PC-3 (cell line): ENCODE measurements around the gene CDIP1. TPM values are rescaled to one million over a fixed set of nuclear protein-coding genes. Genes with fewer than 3 reads are reported as not detected.

Experiments
- ATAC-seq: fragments of 200-7000 bp; cut with Tn5 transposase; 2 replicates; pipeline ENCODE4 v1.9.1; 2020; ENCODE audit warnings: mild to moderate bottlenecking, moderate library complexity
- BruUV-seq: library from RNA; stranded (reverse); fragments of 400-500 nt; replicated peaks from 2 replicates; lab custom pipeline; 2021; lab: Mats Ljungman, UMichigan
- CTCF ChIA-PET: fragments of 300-600 bp; sonication (Branson Sonifier 250); formaldehyde crosslinking; loops from one replicate; lab custom pipeline; 2022; ENCODE audit warnings: antibody characterized with exemption; lab: Charles Lee
- POLR2A ChIA-PET: fragments of 300-600 bp; sonication (Branson Sonifier 250); formaldehyde crosslinking; loops from one replicate; lab custom pipeline; 2022; ENCODE audit warnings: antibody characterized with exemption; ENCODE audit not compliant: unreplicated experiment; lab: Charles Lee
- DNase-seq: peaks from one replicate; pipeline ENCODE4 v3.0.0-alpha.2; 2015
- H2AFZ ChIP-seq: fragments of 300-600 bp; sonication (generic); 2 replicates; pipeline ENCODE4 v1.6.0; 2016; ENCODE audit warnings: antibody characterized with exemption, low read length
- H3F3A ChIP-seq: fragments of 300-600 bp; sonication (generic); one replicate; pipeline ENCODE4 v1.6.0; 2017; ENCODE audit warnings: antibody characterized with exemption, low read length, control low read depth, mild to moderate bottlenecking; ENCODE audit not compliant: unreplicated experiment
- H3K27ac ChIP-seq: fragments of 300-600 bp; sonication (generic); 2 replicates; pipeline ENCODE4 v1.5.1; 2016; ENCODE audit warnings: mild to moderate bottlenecking, low read length
- H3K27me3 ChIP-seq: fragments of 300-600 bp; sonication (generic); 2 replicates; pipeline ENCODE4 v1.6.1; 2016; ENCODE audit warnings: low read length, mixed read lengths
- H3K36me3 ChIP-seq: fragments of 300-600 bp; sonication (generic); 2 replicates; pipeline ENCODE4 v1.6.1; 2016; ENCODE audit warnings: low read depth, mixed run types, low read length, mixed read lengths
- H3K4me1 ChIP-seq: fragments of 300-600 bp; sonication (generic); 2 replicates; pipeline ENCODE4 v1.5.1; 2016; ENCODE audit warnings: low read length; ENCODE audit not compliant: insufficient read depth
- H3K4me2 ChIP-seq: fragments of 300-600 bp; sonication (generic); 2 replicates; pipeline ENCODE4 v1.6.0; 2016; ENCODE audit warnings: low read length
- H3K4me3 ChIP-seq: fragments of 300-600 bp; sonication (generic); 2 replicates; pipeline ENCODE4 v1.5.1; 2016; ENCODE audit warnings: mild to moderate bottlenecking, low read length, mixed read lengths
- H3K79me2 ChIP-seq: fragments of 300-600 bp; sonication (generic); 2 replicates; pipeline ENCODE4 v1.6.1; 2017; ENCODE audit warnings: low read length, mixed read lengths
- H3K9ac ChIP-seq: fragments of 300-600 bp; sonication (generic); 2 replicates; pipeline ENCODE4 v1.6.0; 2016; ENCODE audit warnings: mild to moderate bottlenecking, low read length
- H3K9me2 ChIP-seq: fragments of 300-600 bp; sonication (generic); replicated peaks from 2 replicates; pipeline ENCODE4 v1.6.1; 2016; ENCODE audit warnings: mixed run types, low read length, mixed read lengths
- H3K9me3 ChIP-seq: fragments of 300-600 bp; sonication (generic); 2 replicates; pipeline ENCODE4 v1.6.1; 2016; ENCODE audit warnings: low read length, mixed read lengths
- H4K20me1 ChIP-seq: fragments of 300-600 bp; sonication (generic); 2 replicates; pipeline ENCODE4 v1.6.1; 2016; ENCODE audit warnings: low read length, mixed read lengths
- EZH2 ChIP-seq: fragments of 300-600 bp; sonication (generic); IDR thresholded peaks from one replicate; pipeline ENCODE4 v1.6.1; 2017; ENCODE audit warnings: antibody characterized with exemption, mild to moderate bottlenecking, low read length; ENCODE audit not compliant: unreplicated experiment
- EZH2phosphoT487 ChIP-seq: fragments of 300-600 bp; sonication (generic); IDR thresholded peaks from 2 replicates; pipeline ENCODE4 v1.6.1; 2018; ENCODE audit warnings: mild to moderate bottlenecking, antibody characterized with exemption, low read length, borderline replicate concordance
- intact Hi-C: fragments of 100-400 bp; cut with micrococcal nuclease; formaldehyde crosslinking; loops from 2 replicates; pipeline ENCODE4 v1.9.0; 2023
- total RNA-seq: library from RNA; depleted of rRNA; stranded (reverse); fragments of >200 nt; gene quantifications from 2 replicates; pipeline ENCODE4 v1.2.3, GENCODE V29; 2014
- TF ChIP-seq, protein P1 (sequence below): fragments of 300-600 bp; sonication (generic); conservative IDR thresholded peaks from 2 replicates; pipeline ENCODE4 v1.5.1; 2017; ENCODE audit warnings: antibody characterized with exemption, low read depth, mild to moderate bottlenecking, low read length

The CDIP1 gene
- total RNA-seq, 1 experiment from 2014 or later, result 8.7 TPM

GRCh38 chr16:4496305-4496704 is 42.3 kb downstream of the CDIP1 start:
- Histone ChIP-seq H3K36me3 (no peaks in the 10 kb centered on the region; the same call in 1 of the 2 replicates), H3K4me3 (no peak overlapping the region), H2AFZ (no peak overlapping the region), H3K9ac (no peak overlapping the region), H3K9me2 (no peaks in the 10 kb centered on the region), H3K79me2 (peaks cover 78% of the 10 kb centered on the region), H3F3A (no peaks in the 10 kb centered on the region), H4K20me1 (peaks cover 1% of the 10 kb centered on the region; the same call in 1 of the 2 replicates), H3K4me2 (peak overlapping the region; percentile 37; the same call in 1 of the 2 replicates), H3K4me1 (peaks cover 52% of the 10 kb centered on the region), H3K27me3 (no peaks in the 10 kb centered on the region), H3K9me3 (no peaks in the 10 kb centered on the region), H3K27ac (peak overlapping the region; percentile 20)
- intact Hi-C loops, result no loop called here
- ATAC-seq (peak; percentile 12; the same call in 1 of the 2 replicates), DNase-seq (peak; percentile 60)
- TF ChIP-seq EZH2phosphoT487, result no peak
- TF ChIP-seq, protein P1, sequence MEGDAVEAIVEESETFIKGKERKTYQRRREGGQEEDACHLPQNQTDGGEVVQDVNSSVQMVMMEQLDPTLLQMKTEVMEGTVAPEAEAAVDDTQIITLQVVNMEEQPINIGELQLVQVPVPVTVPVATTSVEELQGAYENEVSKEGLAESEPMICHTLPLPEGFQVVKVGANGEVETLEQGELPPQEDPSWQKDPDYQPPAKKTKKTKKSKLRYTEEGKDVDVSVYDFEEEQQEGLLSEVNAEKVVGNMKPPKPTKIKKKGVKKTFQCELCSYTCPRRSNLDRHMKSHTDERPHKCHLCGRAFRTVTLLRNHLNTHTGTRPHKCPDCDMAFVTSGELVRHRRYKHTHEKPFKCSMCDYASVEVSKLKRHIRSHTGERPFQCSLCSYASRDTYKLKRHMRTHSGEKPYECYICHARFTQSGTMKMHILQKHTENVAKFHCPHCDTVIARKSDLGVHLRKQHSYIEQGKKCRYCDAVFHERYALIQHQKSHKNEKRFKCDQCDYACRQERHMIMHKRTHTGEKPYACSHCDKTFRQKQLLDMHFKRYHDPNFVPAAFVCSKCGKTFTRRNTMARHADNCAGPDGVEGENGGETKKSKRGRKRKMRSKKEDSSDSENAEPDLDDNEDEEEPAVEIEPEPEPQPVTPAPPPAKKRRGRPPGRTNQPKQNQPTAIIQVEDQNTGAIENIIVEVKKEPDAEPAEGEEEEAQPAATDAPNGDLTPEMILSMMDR, result no peak
- no peak for TF ChIP-seq EZH2
- CTCF ChIA-PET, result no interaction called here
- BruUV-seq, result no TSS peak
- POLR2A ChIA-PET, result no interaction called here

- ChIA-PET POLR2A (no interaction called here), CTCF (no interaction called here)
- Histone ChIP-seq H3K9me3 (no peaks in the 10 kb centered on the region), H3K4me1 (peaks cover 47% of the 10 kb centered on the region), H3K9ac (no peak overlapping the region), H3K9me2 (no peaks in the 10 kb centered on the region), H3K79me2 (peaks cover 80% of the 10 kb centered on the region), H2AFZ (no peak overlapping the region), H3K4me3 (no peak overlapping the region), H3K27me3 (no peaks in the 10 kb centered on the region), H3K36me3 (no peaks in the 10 kb centered on the region; the same call in 1 of the 2 replicates), H3K27ac (peak overlapping the region; percentile 20), H4K20me1 (no peaks in the 10 kb centered on the region), H3K4me2 (0 out of 2 replicates have a peak overlapping the region, but pooled peaks have one; percentile 37), H3F3A (no peaks in the 10 kb centered on the region)
- BruUV-seq, result no TSS peak
- no peak for TF ChIP-seq EZH2
- TF ChIP-seq, protein P1, result no peak
- no peak for TF ChIP-seq EZH2phosphoT487
- ATAC-seq (no peak), DNase-seq (peak; percentile 33)
- intact Hi-C loops, result no loop called here
Observed at GRCh38 chr16:4495766-4496165, 42.8 kb downstream of the CDIP1 start.

DNA sequence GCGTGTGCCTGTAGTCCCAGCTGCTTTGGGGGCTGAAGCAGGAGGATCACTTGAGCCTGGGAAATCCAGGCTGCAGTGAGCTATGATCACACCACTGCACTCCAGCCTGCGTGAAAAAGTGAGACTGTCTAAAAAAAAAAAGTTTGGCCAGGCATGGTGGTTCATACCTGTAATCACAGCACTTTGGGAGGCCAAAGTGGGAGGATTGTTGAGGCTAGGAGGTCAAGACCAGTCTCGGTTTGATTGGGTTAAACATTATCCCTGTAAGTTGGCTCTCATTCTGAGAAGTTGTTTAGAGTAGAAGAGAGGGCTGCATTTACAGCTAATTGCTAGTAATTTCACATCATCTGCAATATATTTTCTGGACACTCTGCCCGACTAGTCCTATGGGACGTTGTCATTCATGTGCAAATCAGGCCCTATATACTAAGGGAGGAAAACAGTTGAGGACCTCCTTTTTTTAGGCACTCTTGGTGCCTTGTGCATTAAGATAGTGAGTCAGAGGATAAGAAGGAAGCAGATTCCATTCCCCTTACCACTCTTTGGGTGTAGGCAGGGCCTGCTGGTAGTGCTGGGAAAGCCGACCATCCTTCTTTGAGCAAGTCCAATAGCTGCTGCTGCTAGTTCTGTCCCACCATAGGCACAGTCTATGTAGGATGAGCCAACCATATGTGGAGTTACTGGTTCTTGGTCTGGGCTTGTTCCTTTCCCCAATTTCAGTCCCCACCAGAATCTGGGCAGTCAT is 43.7 kb downstream of the CDIP1 start:
- Histone ChIP-seq H3K79me2 (peaks cover 85% of the 10 kb centered on the region), H3K9me2 (no peaks in the 10 kb centered on the region), H3K4me3 (no peak overlapping the region), H3K9me3 (no peaks in the 10 kb centered on the region), H3F3A (no peaks in the 10 kb centered on the region), H3K27me3 (no peaks in the 10 kb centered on the region), H3K4me1 (peaks cover 38% of the 10 kb centered on the region), H3K4me2 (peak overlapping the region; percentile 37; the same call in 1 of the 2 replicates), H3K27ac (peak overlapping the region; percentile 10; the same call in 1 of the 2 replicates), H4K20me1 (no peaks in the 10 kb centered on the region), H3K36me3 (no peaks in the 10 kb centered on the region; the same call in none of the 2 replicates), H2AFZ (no peak overlapping the region), H3K9ac (no peak overlapping the region)
- POLR2A ChIA-PET, result no interaction called here
- CTCF ChIA-PET, result no interaction called here
- DNase-seq (peak; percentile 58), ATAC-seq (peak; percentile 53)
- TF ChIP-seq EZH2phosphoT487 (no peak), EZH2 (no peak)
- TF ChIP-seq, protein P1, result no peak
- no TSS peak for BruUV-seq
- intact Hi-C loops, result no loop called here
